ENCODE measurements around the gene SASH1.

- TF ChIP-seq, protein P1, sequence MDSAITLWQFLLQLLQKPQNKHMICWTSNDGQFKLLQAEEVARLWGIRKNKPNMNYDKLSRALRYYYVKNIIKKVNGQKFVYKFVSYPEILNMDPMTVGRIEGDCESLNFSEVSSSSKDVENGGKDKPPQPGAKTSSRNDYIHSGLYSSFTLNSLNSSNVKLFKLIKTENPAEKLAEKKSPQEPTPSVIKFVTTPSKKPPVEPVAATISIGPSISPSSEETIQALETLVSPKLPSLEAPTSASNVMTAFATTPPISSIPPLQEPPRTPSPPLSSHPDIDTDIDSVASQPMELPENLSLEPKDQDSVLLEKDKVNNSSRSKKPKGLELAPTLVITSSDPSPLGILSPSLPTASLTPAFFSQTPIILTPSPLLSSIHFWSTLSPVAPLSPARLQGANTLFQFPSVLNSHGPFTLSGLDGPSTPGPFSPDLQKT (IDR thresholded peaks at IDR 0.05; ENCODE audit: borderline replicate concordance, low read depth, low read length), result no peak
- TF ChIP-seq ZNF518A (tag by site-specific recombination; conservative IDR thresholded peaks at IDR 0.05; ENCODE audit: low read depth) (no peak), CTCF (tag by site-specific recombination; IDR thresholded peaks at IDR 0.05) (no peak), REST (tag by site-specific recombination; IDR thresholded peaks at IDR 0.05) (no peak), ATF2 (tag by site-specific recombination; IDR thresholded peaks at IDR 0.05; ENCODE audit: low read depth) (no peak), OVOL3 (tag by site-specific recombination; IDR thresholded peaks at IDR 0.05) (no peak), ZNF394 (tag by site-specific recombination; IDR thresholded peaks at IDR 0.05; ENCODE audit: borderline replicate concordance) (no peak), ZNF280D (tag by site-specific recombination; IDR thresholded peaks at IDR 0.05) (no peak)
- TF ChIP-seq, protein P2, sequence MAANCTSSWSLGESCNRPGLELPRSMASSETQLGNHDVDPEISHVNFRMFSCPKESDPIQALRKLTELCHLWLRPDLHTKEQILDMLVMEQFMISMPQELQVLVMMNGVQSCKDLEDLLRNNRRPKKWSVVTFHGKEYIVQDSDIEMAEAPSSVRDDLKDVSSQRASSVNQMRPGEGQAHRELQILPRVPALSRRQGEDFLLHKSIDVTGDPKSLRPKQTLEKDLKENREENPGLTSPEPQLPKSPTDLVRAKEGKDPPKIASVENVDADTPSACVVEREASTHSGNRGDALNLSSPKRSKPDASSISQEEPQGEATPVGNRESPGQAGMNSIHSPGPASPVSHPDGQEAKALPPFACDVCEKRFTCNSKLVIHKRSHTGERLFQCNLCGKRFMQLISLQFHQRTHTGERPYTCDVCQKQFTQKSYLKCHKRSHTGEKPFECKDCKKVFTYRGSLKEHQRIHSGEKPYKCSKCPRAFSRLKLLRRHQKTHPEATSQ (tag by site-specific recombination; IDR thresholded peaks at IDR 0.05), result no peak
Observed at GRCh38 chr6:148578837-148579565, 236.4 kb downstream of the SASH1 start.

All from HEK293 (cell line).